CD4-positive, alpha-beta T cell (primary cell): ENCODE measurements around the gene ZBED2. TPM values are rescaled to one million over a fixed set of nuclear protein-coding genes. Genes with fewer than 3 reads are reported as not detected.
"Not testable (repeated sequence)": the region's sequence is repeated elsewhere in the genome, so short reads cannot be mapped to it uniquely, and the experiment has no call there.

Source experiments
- ATAC-seq: fragments of 200-7000 bp; cut with Tn5 transposase; one replicate; pipeline ENCODE4 v1.10.0; 2022; ENCODE audit warnings: mild to moderate bottlenecking; ENCODE audit not compliant: poor library complexity
- CTCF ChIA-PET: fragments of 350-600 bp; sonication (Branson Sonifier 250); formaldehyde crosslinking; loops from one replicate; lab custom pipeline; 2021; ENCODE audit warnings: antibody characterized with exemption, inconsistent platforms; lab: Charles Lee
- POLR2A ChIA-PET: fragments of 350-600 bp; sonication (Branson Sonifier 250); formaldehyde crosslinking; loops from one replicate; lab custom pipeline; 2021; ENCODE audit warnings: antibody characterized with exemption, inconsistent platforms; lab: Charles Lee
- DNase-seq, 14 experiments: peaks; one replicate each; pipeline ENCODE4 v3.0.0-alpha.2; 2013 to 2020; ENCODE audit warnings: mixed read lengths in 2 of 14
- H3K27ac ChIP-seq, 2 donors: one replicate each; pipeline versions ENCODE4 v1.5.1 to v1.7.0; 2013; ENCODE audit warnings: low read length in 2 of 2, low read depth in 1 of 2, mild to moderate bottlenecking in 1 of 2
- H3K27me3 ChIP-seq, 2 experiments: 1 replicate in 1 of 2; 2 replicates in 1 of 2; pipeline versions ENCODE4 v1.6.1 to v1.7.0; 2013; ENCODE audit warnings: low read length in 2 of 2, control low read depth in 1 of 2, mild to moderate bottlenecking in 1 of 2, moderate library complexity in 1 of 2; ENCODE audit not compliant: insufficient read depth in 2 of 2, control insufficient read depth in 1 of 2
- H3K36me3 ChIP-seq: one replicate; pipeline ENCODE4 v1.6.1; 2013; ENCODE audit warnings: low read length, control low read depth; ENCODE audit not compliant: insufficient read depth
- H3K4me1 ChIP-seq: one replicate; pipeline ENCODE4 v1.6.1; 2013; ENCODE audit warnings: low read length, control low read depth; ENCODE audit not compliant: insufficient read depth
- H3K4me3 ChIP-seq: one replicate; pipeline ENCODE4 v1.5.1; 2013; ENCODE audit warnings: mild to moderate bottlenecking, low read length, moderate library complexity
- H3K9me3 ChIP-seq, 2 experiments: 1 replicate in 1 of 2; 2 replicates in 1 of 2; pipeline versions ENCODE4 v1.6.1 to v1.7.0; 2013; ENCODE audit warnings: low read length in 2 of 2, mild to moderate bottlenecking in 2 of 2, control low read depth in 1 of 2, moderate library complexity in 1 of 2; ENCODE audit not compliant: control insufficient read depth in 1 of 2, insufficient read depth in 1 of 2
- H3K27ac Mint-ChIP-seq: one replicate; pipeline ENCODE4 v1.8.0; 2020; ENCODE audit warnings: mixed read lengths
- H3K27me3 Mint-ChIP-seq: one replicate; pipeline ENCODE4 v1.8.0; 2021; ENCODE audit warnings: mixed read lengths
- H3K36me3 Mint-ChIP-seq: one replicate; pipeline ENCODE4 v1.8.0; 2021; ENCODE audit warnings: low read depth, mixed read lengths
- H3K4me1 Mint-ChIP-seq: one replicate; pipeline ENCODE4 v1.8.0; 2021; ENCODE audit warnings: low read depth, mixed read lengths
- H3K4me3 Mint-ChIP-seq: one replicate; pipeline ENCODE4 v1.8.0; 2020; ENCODE audit warnings: mild to moderate bottlenecking, mixed read lengths
- H3K9me3 Mint-ChIP-seq: one replicate; pipeline ENCODE4 v1.8.0; 2020; ENCODE audit warnings: mixed read lengths
- intact Hi-C, 2 experiments: fragments of 100-400 bp; cut with DNase I in 1 of 2; cut with micrococcal nuclease in 1 of 2; formaldehyde crosslinking; loops; one replicate each; pipeline versions ENCODE4 v1.15.1 to v1.9.0; 2023 to 2025; cut with DNase I, micrococcal nuclease
- total RNA-seq, 174 experiments: library from RNA in 2 of 174; stranded (reverse) in 2 of 174; gene quantifications; one replicate each; pipeline ENCODE4 v1.2.3 and lab custom pipeline; 2021 to 2026
- TF ChIP-seq, protein P1 (sequence below): fragments of 200-600 bp; IDR thresholded peaks from one replicate; pipeline ENCODE4 v1.8.0; 2022; ENCODE audit warnings: antibody characterized with exemption, mild to moderate bottlenecking

Gene ZBED2
- total RNA-seq, 2 experiments from 2014 or later: 0.11 TPM; not detected in 1

DNA sequence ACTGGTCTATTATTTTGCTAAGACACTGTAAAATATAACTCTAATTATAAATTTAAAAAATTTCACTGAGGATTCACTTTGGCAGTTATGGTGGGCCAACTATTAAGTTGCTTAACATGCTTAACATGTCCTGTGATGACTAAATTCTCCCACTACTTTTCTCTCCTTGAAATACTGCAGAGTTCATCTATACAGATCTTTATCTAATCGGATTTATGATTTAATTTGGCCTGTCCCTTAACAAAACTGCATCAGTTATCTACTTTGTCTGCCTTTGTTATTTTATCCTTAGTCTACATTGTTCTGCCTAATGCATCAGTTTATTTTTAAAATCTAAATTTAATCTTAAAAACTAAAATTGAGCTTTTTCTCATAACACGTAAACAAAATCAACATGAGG is 26.8 kb downstream of the ZBED2 start:
- Mint-ChIP-seq H3K36me3 (peaks cover 70% of the 10 kb centered on the region), H3K27ac (peak overlapping the region; percentile 38), H3K27me3 (no peaks in the 10 kb centered on the region), H3K4me3 (no peak overlapping the region), H3K4me1 (peaks cover 85% of the 10 kb centered on the region), H3K9me3 (no peaks in the 10 kb centered on the region)
- H3K27ac ChIP-seq: no peak overlapping the region
- H3K9me3 ChIP-seq: no peaks in the 10 kb centered on the region
- peaks cover 16% of the 10 kb centered on the region for H3K4me1 ChIP-seq
- intact Hi-C loops: no loop called here
- TF ChIP-seq, protein P1, sequence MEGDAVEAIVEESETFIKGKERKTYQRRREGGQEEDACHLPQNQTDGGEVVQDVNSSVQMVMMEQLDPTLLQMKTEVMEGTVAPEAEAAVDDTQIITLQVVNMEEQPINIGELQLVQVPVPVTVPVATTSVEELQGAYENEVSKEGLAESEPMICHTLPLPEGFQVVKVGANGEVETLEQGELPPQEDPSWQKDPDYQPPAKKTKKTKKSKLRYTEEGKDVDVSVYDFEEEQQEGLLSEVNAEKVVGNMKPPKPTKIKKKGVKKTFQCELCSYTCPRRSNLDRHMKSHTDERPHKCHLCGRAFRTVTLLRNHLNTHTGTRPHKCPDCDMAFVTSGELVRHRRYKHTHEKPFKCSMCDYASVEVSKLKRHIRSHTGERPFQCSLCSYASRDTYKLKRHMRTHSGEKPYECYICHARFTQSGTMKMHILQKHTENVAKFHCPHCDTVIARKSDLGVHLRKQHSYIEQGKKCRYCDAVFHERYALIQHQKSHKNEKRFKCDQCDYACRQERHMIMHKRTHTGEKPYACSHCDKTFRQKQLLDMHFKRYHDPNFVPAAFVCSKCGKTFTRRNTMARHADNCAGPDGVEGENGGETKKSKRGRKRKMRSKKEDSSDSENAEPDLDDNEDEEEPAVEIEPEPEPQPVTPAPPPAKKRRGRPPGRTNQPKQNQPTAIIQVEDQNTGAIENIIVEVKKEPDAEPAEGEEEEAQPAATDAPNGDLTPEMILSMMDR: no peak
- H3K4me3 ChIP-seq: no peak overlapping the region
- ATAC-seq (no peak), DNase-seq (no peak)
- no peaks in the 10 kb centered on the region for H3K27me3 ChIP-seq
- CTCF ChIA-PET: interaction anchor here (1.0 to 1.1 kb wide), 2 partner anchors 9 to 48 kb away, joined by 3 read pairs; no protein-coding TSS in a partner anchor
- POLR2A ChIA-PET: interaction anchor here (1.2 kb wide), 1 partner anchor 18 kb away, joined by 5 read pairs; no protein-coding TSS in a partner anchor
- H3K36me3 ChIP-seq: peaks cover 47% of the 10 kb centered on the region

- no peak overlapping the region for H3K4me3 Mint-ChIP-seq
- peaks cover 85% of the 10 kb centered on the region for H3K4me1 Mint-ChIP-seq
- peak overlapping the region; percentile 38 for H3K27ac Mint-ChIP-seq
- intact Hi-C loops: no loop called here
- H3K36me3 Mint-ChIP-seq: peaks cover 65% of the 10 kb centered on the region
- H3K4me3 ChIP-seq: no peak overlapping the region
- no peak overlapping the region for H3K27ac ChIP-seq
- H3K27me3 ChIP-seq: no peaks in the 10 kb centered on the region
- ChIA-PET POLR2A (no interaction called here), CTCF (no interaction called here)
- peak in 1 of 14 experiments; percentile 28 for DNase-seq
- no peaks in the 10 kb centered on the region for H3K9me3 Mint-ChIP-seq
- H3K27me3 Mint-ChIP-seq: no peaks in the 10 kb centered on the region
- peaks cover 39% of the 10 kb centered on the region for H3K36me3 ChIP-seq
- no peaks in the 10 kb centered on the region for H3K9me3 ChIP-seq
- TF ChIP-seq, protein P1: no peak
- ATAC-seq: no peak
- H3K4me1 ChIP-seq: peaks cover 22% of the 10 kb centered on the region
These were observed 28.3 kb downstream of the ZBED2 start for GRCh38 chr3:111566844-111567243.

DNA sequence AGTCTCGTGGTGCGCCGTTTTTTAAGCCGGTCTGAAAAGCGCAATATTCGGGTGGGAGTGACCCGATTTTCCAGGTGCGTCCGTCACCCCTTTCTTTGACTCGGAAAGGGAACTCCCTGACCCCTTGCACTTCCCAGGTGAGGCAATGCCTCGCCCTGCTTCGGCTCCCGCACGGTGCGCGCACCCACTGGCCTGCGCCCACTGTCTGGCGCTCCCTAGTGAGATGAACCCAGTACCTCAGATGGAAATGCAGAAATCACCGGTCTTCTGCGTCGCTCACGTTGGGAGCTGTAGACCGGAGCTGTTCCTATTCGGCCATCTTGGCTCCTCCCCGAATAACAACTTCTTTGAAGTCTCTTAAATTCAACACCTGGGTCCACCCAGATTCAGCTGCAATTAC is 33.2 kb downstream of the ZBED2 start:
- CTCF ChIA-PET, H3K27ac ChIP-seq, H3K27ac Mint-ChIP-seq, H3K4me3 ChIP-seq, intact Hi-C loops, DNase-seq, H3K9me3 ChIP-seq, H3K36me3 ChIP-seq, H3K27me3 ChIP-seq, H3K4me1 ChIP-seq, H3K27me3 Mint-ChIP-seq, H3K9me3 Mint-ChIP-seq, ATAC-seq, H3K4me3 Mint-ChIP-seq: not testable (repeated sequence)
- POLR2A ChIA-PET: interaction anchor here (1.2 kb wide), 1 partner anchor 14 kb away, joined by 3 read pairs; no protein-coding TSS in a partner anchor
- peaks cover 49% of the 10 kb centered on the region for H3K4me1 Mint-ChIP-seq
- peaks cover 16% of the 10 kb centered on the region for H3K36me3 Mint-ChIP-seq

GRCh38 chr3:111548756-111549155 is 46.4 kb downstream of the ZBED2 start:
- peak in 1 of 14 experiments; percentile 29 for DNase-seq
- H3K4me3 ChIP-seq: peak overlapping the region; percentile 40
- POLR2A ChIA-PET: interaction anchor here (0.9 to 1.8 kb wide), 5 partner anchors 10 to 119 kb away, joined by 3 to 7 read pairs (median 4); no protein-coding TSS in a partner anchor

More at GRCh38 chr3:111548756-111549155, 46.4 kb downstream of the ZBED2 start:
- no peak overlapping the region for H3K27ac Mint-ChIP-seq
- Histone ChIP-seq H3K9me3 (no peaks in the 10 kb centered on the region), H3K4me1 (peaks cover 51% of the 10 kb centered on the region), H3K27me3 (no peaks in the 10 kb centered on the region), H3K27ac (peak overlapping the region; percentile 69 to 81), H3K36me3 (peaks cover 28% of the 10 kb centered on the region)
- peaks cover 25% of the 10 kb centered on the region for H3K36me3 Mint-ChIP-seq
- TF ChIP-seq, protein P1: no peak
- no peaks in the 10 kb centered on the region for H3K27me3 Mint-ChIP-seq
- no peak for ATAC-seq
- H3K4me1 Mint-ChIP-seq: peaks cover under 1% of the 10 kb centered on the region
- intact Hi-C loops: loop anchor here in 1 of 2 experiments (5.0 kb wide), 1 partner anchor 59 kb away; no protein-coding TSS in a partner anchor
- H3K4me3 Mint-ChIP-seq: no peak overlapping the region
- CTCF ChIA-PET: interaction anchor here (3.7 kb wide), 1 partner anchor 68 kb away, joined by 21 read pairs; no protein-coding TSS in a partner anchor
- no peaks in the 10 kb centered on the region for H3K9me3 Mint-ChIP-seq
